K562 (cell line): Measurements from ENCODE around the gene MRPL55. TPM values are rescaled to one million over a fixed set of nuclear protein-coding genes. Genes with fewer than 3 reads are reported as not detected.

Source experiments
- ATF7 ChIP-seq: fragments of 450-650 bp; IDR thresholded peaks from 2 replicates; pipeline ENCODE4 v1.7.1; 2014; ENCODE audit warnings: mild to moderate bottlenecking, moderate library complexity
- CBX5 ChIP-seq: IDR thresholded peaks from 2 replicates; pipeline ENCODE4 v1.6.1; 2014; ENCODE audit warnings: low read depth, borderline replicate concordance
- CCAR2 ChIP-seq: fragments of 200-400 bp; formaldehyde crosslinking; IDR thresholded peaks from 2 replicates; pipeline ENCODE4 v1.6.1; 2017; ENCODE audit warnings: mild to moderate bottlenecking, low read depth, low read length
- ELF2 ChIP-seq: fragments of 250-450 bp; sonication (Bioruptor Pico); IDR thresholded peaks from 2 replicates; pipeline ENCODE4 v1.5.0; 2021; ENCODE audit warnings: mild to moderate bottlenecking
- ESRRA ChIP-seq: fragments of 450-650 bp; IDR thresholded peaks from 2 replicates; pipeline ENCODE4 v1.6.1; 2014; ENCODE audit warnings: low read depth, mild to moderate bottlenecking, moderate library complexity, borderline replicate concordance
- FIP1L1 ChIP-seq: fragments of 200-400 bp; formaldehyde crosslinking; IDR thresholded peaks from 2 replicates; pipeline ENCODE4 v1.6.1; 2018; ENCODE audit warnings: mild to moderate bottlenecking, low read depth, low read length; ENCODE audit not compliant: poor library complexity, severe bottlenecking
- JUND ChIP-seq, 2 experiments: IDR thresholded peaks; 2 replicates in 1 of 2; 3 replicates in 1 of 2; pipeline ENCODE4 v1.6.1; 2011; ENCODE audit warnings: borderline replicate concordance in 2 of 2, low read depth in 2 of 2, low read length in 2 of 2, improper control_type of control experiment in 1 of 2, missing biosample characterization in 1 of 2, missing genetic modification characterization in 1 of 2, missing genetic modification reagents in 1 of 2
- KLF16 ChIP-seq: IDR thresholded peaks from 2 replicates; pipeline ENCODE4 v1.6.1; 2016; ENCODE audit warnings: antibody characterized with exemption
- KLF6 ChIP-seq: fragments of 250-450 bp; sonication (Bioruptor Pico); IDR thresholded peaks from 2 replicates; pipeline ENCODE4 v1.4.0; 2020; ENCODE audit warnings: mild to moderate bottlenecking, moderate library complexity, borderline replicate concordance
- NONO ChIP-seq, 2 experiments: fragments of 200-400 bp in 1 of 2; fragments of 450-650 bp in 1 of 2; formaldehyde crosslinking in 1 of 2; IDR thresholded peaks; 2 replicates each; pipeline ENCODE4 v1.6.1; 2017; ENCODE audit warnings: low read depth in 2 of 2, mild to moderate bottlenecking in 2 of 2, moderate library complexity in 2 of 2, low read length in 1 of 2
- OTX1 ChIP-seq: fragments of 450-650 bp; formaldehyde crosslinking; IDR thresholded peaks from 2 replicates; pipeline ENCODE4 v1.4.0; 2022; ENCODE audit warnings: mild to moderate bottlenecking
- ZNF780A ChIP-seq: fragments of 250-450 bp; sonication (Bioruptor Pico); IDR thresholded peaks from 2 replicates; pipeline ENCODE4 v1.5.0; 2021; ENCODE audit warnings: mild to moderate bottlenecking
- polyA plus RNA-seq, 8 experiments: library from polyadenylated mRNA; depleted of rRNA in 4 of 8; stranded (reverse) in 5 of 8; unstranded in 3 of 8; fragments of >200 nt; fragmentation: Nextera tagmentation in 2 of 8; fragmentation: Illumina TruSeq in 1 of 8; extraction: Ambion mirVana in 2 of 8; extraction: Trizol in 1 of 8; gene quantifications; 2 replicates each; pipeline versions ENCODE4 v1.2.1 to v1.2.3, GENCODE V29; 2011 to 2014; ENCODE audit warnings: inconsistent platforms in 1 of 8, missing spikeins in 1 of 8
- total RNA-seq, 7 experiments: library from RNA; depleted of rRNA in 6 of 7; stranded (reverse); fragments of >200 nt in 6 of 7; fragmentation: Illumina TruSeq in 2 of 7; extraction: Trizol in 2 of 7; gene quantifications; 2 replicates each; pipeline versions ENCODE4 v1.2.1 to v1.2.3, GENCODE V29; 2011 to 2021; ENCODE audit warnings: low replicate concordance in 1 of 7
- TF ChIP-seq, protein P1 (sequence below), 3 experiments: IDR thresholded peaks in 2 of 3; conservative IDR thresholded peaks in 1 of 3; 2 replicates each; pipeline ENCODE4 v1.5.1; 2011 to 2012; ENCODE audit warnings: low read length in 3 of 3, mild to moderate bottlenecking in 3 of 3, control low read depth in 2 of 3, improper control_type of control experiment in 1 of 3, inconsistent platforms in 1 of 3, low read depth in 1 of 3, mixed read lengths in 1 of 3, moderate library complexity in 1 of 3; ENCODE audit not compliant: insufficient read depth in 2 of 3
- TF ChIP-seq, protein P2 (sequence below): fragments of 450-650 bp; IDR thresholded peaks from 2 replicates; pipeline ENCODE4 v1.7.1; 2018; ENCODE audit warnings: mild to moderate bottlenecking, low read depth; ENCODE audit not compliant: partially characterized antibody
- TF ChIP-seq, protein P3 (sequence below): IDR thresholded peaks from 2 replicates; pipeline ENCODE4 v1.6.1; 2012; ENCODE audit warnings: low read depth, low read length, improper control_type of control experiment, borderline replicate concordance
- TF ChIP-seq, protein P4 (sequence below): fragments of 450-650 bp; formaldehyde crosslinking; IDR thresholded peaks from 2 replicates; pipeline ENCODE4 v1.4.0; 2022; ENCODE audit warnings: missing genetic modification characterization
- TF ChIP-seq, protein P5 (sequence below): fragments of 450-650 bp; IDR thresholded peaks from 2 replicates; pipeline ENCODE4 v1.6.1; 2017; ENCODE audit warnings: mild to moderate bottlenecking, moderate library complexity

MRPL55 gene
- total and polyA plus RNA-seq, 9 of the 15 experiments (the other 6 are each of a cell fraction or from before 2014, with no cell fraction given): 34.9 to 228 (median 81.0) TPM

DNA sequence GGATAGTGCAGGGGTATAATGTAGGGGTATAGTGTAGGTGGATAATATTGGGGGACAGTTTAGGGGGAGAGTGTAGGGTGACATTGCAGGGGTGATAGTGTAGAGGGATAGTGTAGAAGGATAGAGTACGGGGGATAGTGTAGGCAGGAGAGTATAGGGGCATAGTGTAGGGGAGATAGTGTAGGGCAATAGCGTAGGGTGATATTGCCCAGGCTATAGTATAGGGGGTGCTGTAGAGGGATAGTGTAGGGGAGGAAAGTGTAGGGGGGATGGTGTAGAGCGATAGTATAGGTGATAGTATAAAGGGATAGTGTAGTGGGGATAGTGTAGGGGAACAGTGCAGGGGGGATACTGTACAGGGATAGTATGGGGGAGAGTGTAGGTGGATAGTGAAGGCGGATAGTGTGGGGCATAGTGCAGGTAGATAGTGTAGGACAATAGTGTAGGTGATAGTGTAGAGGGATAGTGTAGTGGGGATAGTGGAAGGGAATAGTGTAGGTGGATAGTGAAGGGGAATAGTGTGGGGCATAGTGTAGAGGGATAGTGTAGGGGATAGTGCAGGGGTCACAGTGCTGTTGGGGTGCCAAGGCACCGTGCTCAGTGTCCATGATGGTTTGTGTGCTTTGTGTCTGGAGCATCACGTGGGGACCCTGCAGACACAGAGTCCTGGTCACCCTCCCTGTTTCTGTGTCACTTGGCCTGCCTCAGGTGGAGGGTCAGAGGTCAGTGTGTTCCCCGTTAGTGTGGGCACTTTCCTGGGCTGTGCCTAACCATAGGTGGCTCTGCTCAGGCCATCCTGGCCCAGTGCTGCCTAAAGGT is 37.1 kb downstream of the MRPL55 start (continued):
- no peak for TF ChIP-seq JUND (IDR thresholded peaks at IDR 0.05; ENCODE audit: borderline replicate concordance, low read depth, low read length)
- TF ChIP-seq JUND (tag; IDR thresholded peaks at IDR 0.05; ENCODE audit: borderline replicate concordance, low read depth, low read length): no peak
- peak; percentile 10; the same call in 1 of the 2 replicates for TF ChIP-seq OTX1 (CRISPR knock-in tag)
- TF ChIP-seq NONO (IDR thresholded peaks at IDR 0.05; ENCODE audit: low read depth in 2 of 2, low read length in 1 of 2): no peak
- TF ChIP-seq CCAR2: no peak
- TF ChIP-seq, protein P1, sequence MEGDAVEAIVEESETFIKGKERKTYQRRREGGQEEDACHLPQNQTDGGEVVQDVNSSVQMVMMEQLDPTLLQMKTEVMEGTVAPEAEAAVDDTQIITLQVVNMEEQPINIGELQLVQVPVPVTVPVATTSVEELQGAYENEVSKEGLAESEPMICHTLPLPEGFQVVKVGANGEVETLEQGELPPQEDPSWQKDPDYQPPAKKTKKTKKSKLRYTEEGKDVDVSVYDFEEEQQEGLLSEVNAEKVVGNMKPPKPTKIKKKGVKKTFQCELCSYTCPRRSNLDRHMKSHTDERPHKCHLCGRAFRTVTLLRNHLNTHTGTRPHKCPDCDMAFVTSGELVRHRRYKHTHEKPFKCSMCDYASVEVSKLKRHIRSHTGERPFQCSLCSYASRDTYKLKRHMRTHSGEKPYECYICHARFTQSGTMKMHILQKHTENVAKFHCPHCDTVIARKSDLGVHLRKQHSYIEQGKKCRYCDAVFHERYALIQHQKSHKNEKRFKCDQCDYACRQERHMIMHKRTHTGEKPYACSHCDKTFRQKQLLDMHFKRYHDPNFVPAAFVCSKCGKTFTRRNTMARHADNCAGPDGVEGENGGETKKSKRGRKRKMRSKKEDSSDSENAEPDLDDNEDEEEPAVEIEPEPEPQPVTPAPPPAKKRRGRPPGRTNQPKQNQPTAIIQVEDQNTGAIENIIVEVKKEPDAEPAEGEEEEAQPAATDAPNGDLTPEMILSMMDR (IDR thresholded peaks at IDR 0.05 in 2 of 3, conservative IDR thresholded peaks at IDR 0.05 in 1 of 3; ENCODE audit: insufficient read depth in 2 of 3, low read depth in 1 of 3, low read length in 3 of 3): peak in 1 of 3 experiments; percentile 22; a peak in 2 of 6 replicates
- no peak for TF ChIP-seq CBX5
- no peak for TF ChIP-seq ESRRA
- no peak for TF ChIP-seq KLF16
- TF ChIP-seq ATF7: no peak
- TF ChIP-seq, protein P2, sequence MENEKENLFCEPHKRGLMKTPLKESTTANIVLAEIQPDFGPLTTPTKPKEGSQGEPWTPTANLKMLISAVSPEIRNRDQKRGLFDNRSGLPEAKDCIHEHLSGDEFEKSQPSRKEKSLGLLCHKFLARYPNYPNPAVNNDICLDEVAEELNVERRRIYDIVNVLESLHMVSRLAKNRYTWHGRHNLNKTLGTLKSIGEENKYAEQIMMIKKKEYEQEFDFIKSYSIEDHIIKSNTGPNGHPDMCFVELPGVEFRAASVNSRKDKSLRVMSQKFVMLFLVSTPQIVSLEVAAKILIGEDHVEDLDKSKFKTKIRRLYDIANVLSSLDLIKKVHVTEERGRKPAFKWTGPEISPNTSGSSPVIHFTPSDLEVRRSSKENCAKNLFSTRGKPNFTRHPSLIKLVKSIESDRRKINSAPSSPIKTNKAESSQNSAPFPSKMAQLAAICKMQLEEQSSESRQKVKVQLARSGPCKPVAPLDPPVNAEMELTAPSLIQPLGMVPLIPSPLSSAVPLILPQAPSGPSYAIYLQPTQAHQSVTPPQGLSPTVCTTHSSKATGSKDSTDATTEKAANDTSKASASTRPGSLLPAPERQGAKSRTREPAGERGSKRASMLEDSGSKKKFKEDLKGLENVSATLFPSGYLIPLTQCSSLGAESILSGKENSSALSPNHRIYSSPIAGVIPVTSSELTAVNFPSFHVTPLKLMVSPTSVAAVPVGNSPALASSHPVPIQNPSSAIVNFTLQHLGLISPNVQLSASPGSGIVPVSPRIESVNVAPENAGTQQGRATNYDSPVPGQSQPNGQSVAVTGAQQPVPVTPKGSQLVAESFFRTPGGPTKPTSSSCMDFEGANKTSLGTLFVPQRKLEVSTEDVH: no peak
- TF ChIP-seq, protein P3, sequence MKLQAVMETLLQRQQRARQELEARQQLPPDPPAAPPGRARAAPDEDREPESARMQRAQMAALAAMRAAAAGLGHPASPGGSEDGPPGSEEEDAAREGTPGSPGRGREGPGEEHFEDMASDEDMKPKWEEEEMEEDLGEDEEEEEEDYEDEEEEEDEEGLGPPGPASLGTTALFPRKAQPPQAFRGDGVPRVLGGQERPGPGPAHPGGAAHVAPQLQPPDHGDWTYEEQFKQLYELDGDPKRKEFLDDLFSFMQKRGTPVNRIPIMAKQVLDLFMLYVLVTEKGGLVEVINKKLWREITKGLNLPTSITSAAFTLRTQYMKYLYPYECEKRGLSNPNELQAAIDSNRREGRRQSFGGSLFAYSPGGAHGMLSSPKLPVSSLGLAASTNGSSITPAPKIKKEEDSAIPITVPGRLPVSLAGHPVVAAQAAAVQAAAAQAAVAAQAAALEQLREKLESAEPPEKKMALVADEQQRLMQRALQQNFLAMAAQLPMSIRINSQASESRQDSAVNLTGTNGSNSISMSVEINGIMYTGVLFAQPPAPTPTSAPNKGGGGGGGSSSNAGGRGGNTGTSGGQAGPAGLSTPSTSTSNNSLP: no peak
- TF ChIP-seq FIP1L1: no peak
- TF ChIP-seq, protein P4, sequence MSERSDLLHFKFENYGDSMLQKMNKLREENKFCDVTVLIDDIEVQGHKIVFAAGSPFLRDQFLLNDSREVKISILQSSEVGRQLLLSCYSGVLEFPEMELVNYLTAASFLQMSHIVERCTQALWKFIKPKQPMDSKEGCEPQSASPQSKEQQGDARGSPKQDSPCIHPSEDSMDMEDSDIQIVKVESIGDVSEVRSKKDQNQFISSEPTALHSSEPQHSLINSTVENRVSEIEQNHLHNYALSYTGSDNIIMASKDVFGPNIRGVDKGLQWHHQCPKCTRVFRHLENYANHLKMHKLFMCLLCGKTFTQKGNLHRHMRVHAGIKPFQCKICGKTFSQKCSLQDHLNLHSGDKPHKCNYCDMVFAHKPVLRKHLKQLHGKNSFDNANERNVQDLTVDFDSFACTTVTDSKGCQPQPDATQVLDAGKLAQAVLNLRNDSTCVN (CRISPR knock-in tag): peak; percentile 30; the same call in 1 of the 2 replicates
- TF ChIP-seq KLF6: no peak
- no peak for TF ChIP-seq ELF2
- TF ChIP-seq, protein P5, sequence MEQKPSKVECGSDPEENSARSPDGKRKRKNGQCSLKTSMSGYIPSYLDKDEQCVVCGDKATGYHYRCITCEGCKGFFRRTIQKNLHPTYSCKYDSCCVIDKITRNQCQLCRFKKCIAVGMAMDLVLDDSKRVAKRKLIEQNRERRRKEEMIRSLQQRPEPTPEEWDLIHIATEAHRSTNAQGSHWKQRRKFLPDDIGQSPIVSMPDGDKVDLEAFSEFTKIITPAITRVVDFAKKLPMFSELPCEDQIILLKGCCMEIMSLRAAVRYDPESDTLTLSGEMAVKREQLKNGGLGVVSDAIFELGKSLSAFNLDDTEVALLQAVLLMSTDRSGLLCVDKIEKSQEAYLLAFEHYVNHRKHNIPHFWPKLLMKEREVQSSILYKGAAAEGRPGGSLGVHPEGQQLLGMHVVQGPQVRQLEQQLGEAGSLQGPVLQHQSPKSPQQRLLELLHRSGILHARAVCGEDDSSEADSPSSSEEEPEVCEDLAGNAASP: no peak
- TF ChIP-seq ZNF780A (CRISPR knock-in tag): 0 out of 2 replicates have a peak, but pooled peaks have one; percentile 35
